NT2/D1 (cell line): ENCODE results near the gene FUT7.
A peak's percentile ranks its signal among the peaks of the same experiment; 100 is the strongest.
"Not testable (repeated sequence)": the region's sequence is repeated elsewhere in the genome, so short reads cannot be mapped to it uniquely, and the experiment has no call there.

ENCODE experiments used
- DNase-seq: peaks from one replicate; pipeline ENCODE4 v3.0.0-alpha.2; 2011; ENCODE audit warnings: low read depth, low spot score
- H3K27me3 ChIP-seq: 2 replicates; pipeline ENCODE4 v1.6.0; 2011; ENCODE audit warnings: mild to moderate bottlenecking; ENCODE audit not compliant: insufficient read length, insufficient read depth
- H3K36me3 ChIP-seq: 2 replicates; pipeline ENCODE4 v1.6.1; 2011; ENCODE audit warnings: mild to moderate bottlenecking, low read length, mixed read lengths; ENCODE audit not compliant: insufficient read depth, insufficient read length
- H3K4me1 ChIP-seq: 2 replicates; pipeline ENCODE4 v1.5.1; 2011; ENCODE audit not compliant: insufficient read depth, insufficient read length
- H3K4me3 ChIP-seq: 2 replicates; pipeline ENCODE4 v1.5.1; 2011; ENCODE audit warnings: low read depth; ENCODE audit not compliant: insufficient read length
- H3K9ac ChIP-seq: 2 replicates; pipeline ENCODE4 v1.6.0; 2011; ENCODE audit warnings: low read depth; ENCODE audit not compliant: insufficient read length
- H3K9me3 ChIP-seq: 2 replicates; pipeline ENCODE4 v1.5.1; 2011; ENCODE audit warnings: mild to moderate bottlenecking, low read length; ENCODE audit not compliant: insufficient read depth
- SUZ12 ChIP-seq: IDR thresholded peaks from 2 replicates; pipeline ENCODE4 v1.6.1; 2011; ENCODE audit not compliant: insufficient read length, insufficient read depth; ENCODE audit errors: extremely low read depth
- YY1 ChIP-seq: IDR thresholded peaks from 2 replicates; pipeline ENCODE4 v1.6.1; 2011; ENCODE audit not compliant: insufficient read length, insufficient read depth
- ZNF274 ChIP-seq: IDR thresholded peaks from 2 replicates; pipeline ENCODE4 v1.6.1; 2011; ENCODE audit warnings: mild to moderate bottlenecking, low read depth, low read length

Gene FUT7

GRCh38 chr9:137037035-137037434, 5.1 kb upstream of the FUT7 start:
- H3K36me3 ChIP-seq, result peaks cover 28% of the 10 kb centered on the region
- DNase-seq, result no peak
- no peaks in the 10 kb centered on the region for H3K9me3 ChIP-seq
- H3K27me3 ChIP-seq, result peaks cover 8% of the 10 kb centered on the region
- H3K4me1 ChIP-seq, result peaks cover 23% of the 10 kb centered on the region
- no peak overlapping the region for H3K9ac ChIP-seq
- no peak for TF ChIP-seq YY1
- no peak for TF ChIP-seq ZNF274
- no peak for TF ChIP-seq SUZ12
- no peak overlapping the region for H3K4me3 ChIP-seq

GRCh38 chr9:137035937-137036336, 4.0 kb upstream of the FUT7 start:
- Histone ChIP-seq H3K4me1 (peaks cover 18% of the 10 kb centered on the region), H3K36me3 (peaks cover 27% of the 10 kb centered on the region), H3K4me3 (no peak overlapping the region), H3K9ac (no peak overlapping the region), H3K27me3 (peaks cover 8% of the 10 kb centered on the region), H3K9me3 (no peaks in the 10 kb centered on the region)
- DNase-seq, result no peak
- TF ChIP-seq SUZ12 (no peak), YY1 (no peak), ZNF274 (no peak)

GRCh38 chr9:137035507-137035834, 3.6 kb upstream of the FUT7 start:
- Histone ChIP-seq H3K4me1 (peaks cover 18% of the 10 kb centered on the region), H3K9me3 (no peaks in the 10 kb centered on the region), H3K4me3 (no peak overlapping the region), H3K27me3 (peaks cover 8% of the 10 kb centered on the region), H3K9ac (no peak overlapping the region), H3K36me3 (peaks cover 22% of the 10 kb centered on the region)
- no peak for DNase-seq
- TF ChIP-seq ZNF274 (no peak), YY1 (no peak), SUZ12 (no peak)

- H3K4me3 ChIP-seq, result no peak overlapping the region
- no peaks in the 10 kb centered on the region for H3K9me3 ChIP-seq
- H3K9ac ChIP-seq, result peak overlapping the region; percentile 52
- DNase-seq, result peak; percentile 85
- peaks cover 17% of the 10 kb centered on the region for H3K36me3 ChIP-seq
- TF ChIP-seq ZNF274 (no peak), YY1 (no peak), SUZ12 (no peak)
- peaks cover 21% of the 10 kb centered on the region for H3K4me1 ChIP-seq
- peaks cover 8% of the 10 kb centered on the region for H3K27me3 ChIP-seq
Observed at GRCh38 chr9:137034709-137035506, 3.0 kb upstream of the FUT7 start.

- peaks cover 12% of the 10 kb centered on the region for H3K27me3 ChIP-seq
- H3K4me1 ChIP-seq, result peaks cover 21% of the 10 kb centered on the region
- no peak overlapping the region for H3K4me3 ChIP-seq
- no peak for DNase-seq
- TF ChIP-seq ZNF274 (no peak), YY1 (no peak), SUZ12 (no peak)
- H3K9ac ChIP-seq, result peak overlapping the region; percentile 32
- no peaks in the 10 kb centered on the region for H3K9me3 ChIP-seq
- H3K36me3 ChIP-seq, result peaks cover 10% of the 10 kb centered on the region
Observed at GRCh38 chr9:137034039-137034708, 2.3 kb upstream of the FUT7 start.

- peaks cover 28% of the 10 kb centered on the region for H3K4me1 ChIP-seq
- not testable (repeated sequence) for DNase-seq, H3K36me3 ChIP-seq, H3K4me3 ChIP-seq, H3K9ac ChIP-seq, H3K9me3 ChIP-seq
- H3K27me3 ChIP-seq, result peaks cover 19% of the 10 kb centered on the region
Observed at GRCh38 chr9:137033481-137033880, 1.6 kb upstream of the FUT7 start.

- peaks cover 21% of the 10 kb centered on the region for H3K27me3 ChIP-seq
Observed at GRCh38 chr9:137032858-137033257, 970 bp upstream of the FUT7 start.

More at GRCh38 chr9:137032858-137033257, 970 bp upstream of the FUT7 start:
- Histone ChIP-seq H3K36me3 (peaks cover 6% of the 10 kb centered on the region), H3K9me3 (no peaks in the 10 kb centered on the region), H3K4me3 (no peak overlapping the region), H3K9ac (no peak overlapping the region), H3K4me1 (peaks cover 30% of the 10 kb centered on the region)
- no peak for DNase-seq
- TF ChIP-seq YY1 (no peak), SUZ12 (no peak), ZNF274 (no peak)
